Smooth muscle cell (in vitro differentiated cells): Measurements from ENCODE around the gene DAB2IP. TPM values are rescaled to one million over a fixed set of nuclear protein-coding genes. Genes with fewer than 3 reads are reported as not detected.

Experiments
- DNase-seq: peaks from one replicate; lab custom pipeline; 2025; ENCODE audit not compliant: unreplicated experiment; lab: John Stamatoyannopoulos, UW
- H2AFZ ChIP-seq: fragments of 200-600 bp; sonication (generic); 2 replicates; pipeline ENCODE4 v1.6.0; 2016; ENCODE audit warnings: antibody characterized with exemption, low read depth, mild to moderate bottlenecking
- H3F3A ChIP-seq: fragments of 200-600 bp; sonication (generic); 2 replicates; pipeline ENCODE4 v1.6.0; 2017; ENCODE audit warnings: antibody characterized with exemption, low read depth
- H3K27ac ChIP-seq: fragments of 200-600 bp; sonication (generic); 2 replicates; pipeline ENCODE4 v1.5.1; 2016; ENCODE audit warnings: low read depth, mild to moderate bottlenecking
- H3K27me3 ChIP-seq: fragments of 200-600 bp; sonication (generic); 2 replicates; pipeline ENCODE4 v1.6.1; 2016; ENCODE audit warnings: low read depth, mild to moderate bottlenecking
- H3K36me3 ChIP-seq: fragments of 200-600 bp; sonication (generic); 2 replicates; pipeline ENCODE4 v1.5.1; 2016; ENCODE audit warnings: low read depth
- H3K4me1 ChIP-seq: fragments of 200-600 bp; sonication (generic); 2 replicates; pipeline ENCODE4 v1.5.1; 2016; ENCODE audit warnings: low read depth
- H3K4me2 ChIP-seq: fragments of 200-600 bp; sonication (generic); 2 replicates; pipeline ENCODE4 v1.6.0; 2016; ENCODE audit warnings: mild to moderate bottlenecking
- H3K4me3 ChIP-seq: fragments of 200-600 bp; sonication (generic); 2 replicates; pipeline ENCODE4 v1.5.1; 2016; ENCODE audit warnings: mild to moderate bottlenecking
- H3K79me2 ChIP-seq: fragments of 200-600 bp; sonication (generic); 2 replicates; pipeline ENCODE4 v1.6.0; 2016; ENCODE audit warnings: low read depth, mild to moderate bottlenecking
- H3K9ac ChIP-seq: fragments of 200-600 bp; sonication (generic); 2 replicates; pipeline ENCODE4 v1.6.0; 2016; ENCODE audit warnings: low read depth
- H3K9me3 ChIP-seq: fragments of 200-600 bp; sonication (generic); replicated peaks from 2 replicates; pipeline ENCODE4 v1.5.1; 2016; ENCODE audit warnings: low read depth
- H4K20me1 ChIP-seq: fragments of 200-600 bp; sonication (generic); 2 replicates; pipeline ENCODE4 v1.6.0; 2016; ENCODE audit warnings: low read depth
- CTCF ChIP-seq: fragments of 200-600 bp; sonication (generic); IDR thresholded peaks from 2 replicates; pipeline ENCODE4 v1.5.1; 2017; ENCODE audit warnings: borderline replicate concordance, mild to moderate bottlenecking, antibody characterized with exemption; ENCODE audit not compliant: insufficient read depth, poor library complexity, severe bottlenecking
- WGBS: methylation state at CpG from one replicate; pipeline ENCODE4 v1.1.7; 2016; ENCODE audit warnings: low lambda C conversion rate; 5-methylcytosine and 5-hydroxymethylcytosine counted together
- polyA plus RNA-seq: library from polyadenylated mRNA; unstranded; fragments of >200 nt; fragmentation: Nextera tagmentation; extraction: Ambion mirVana; gene quantifications from 2 replicates; pipeline ENCODE4 v1.2.1, GENCODE V29; 2016
- total RNA-seq: library from RNA; depleted of rRNA; stranded (reverse); fragments of >200 nt; gene quantifications from 2 replicates; pipeline ENCODE4 v1.2.3, GENCODE V29; 2014

DAB2IP gene
- total and polyA plus RNA-seq, 2 experiments from 2014 or later: 10.4 to 15.5 TPM

GRCh38 chr9:121759996-121760395 is 108.6 kb downstream of the DAB2IP start:
- H3K4me2 ChIP-seq: no peak overlapping the region
- H2AFZ ChIP-seq: no peak overlapping the region
- peaks cover 46% of the 10 kb centered on the region for H4K20me1 ChIP-seq
- no peak for DNase-seq
- no peak overlapping the region for H3K4me3 ChIP-seq
- TF ChIP-seq CTCF: no peak
- over 99% methylated on average over 23 of the region's 23 CpGs for WGBS
- H3K36me3 ChIP-seq: no peaks in the 10 kb centered on the region
- no peak overlapping the region for H3K27ac ChIP-seq
- H3F3A ChIP-seq: no peaks in the 10 kb centered on the region
- H3K79me2 ChIP-seq: no peaks in the 10 kb centered on the region
- no peaks in the 10 kb centered on the region for H3K9me3 ChIP-seq
- no peak overlapping the region for H3K9ac ChIP-seq
- no peaks in the 10 kb centered on the region for H3K4me1 ChIP-seq
- no peaks in the 10 kb centered on the region for H3K27me3 ChIP-seq

- Histone ChIP-seq H3K4me3 (no peak overlapping the region), H2AFZ (no peak overlapping the region), H3K36me3 (no peaks in the 10 kb centered on the region), H4K20me1 (peaks cover 43% of the 10 kb centered on the region), H3K27ac (no peak overlapping the region), H3K79me2 (no peaks in the 10 kb centered on the region), H3K4me2 (no peak overlapping the region), H3K9ac (no peak overlapping the region), H3K9me3 (no peaks in the 10 kb centered on the region), H3F3A (no peaks in the 10 kb centered on the region), H3K27me3 (no peaks in the 10 kb centered on the region), H3K4me1 (no peaks in the 10 kb centered on the region)
- WGBS: 98% methylated on average over 10 of the region's 10 CpGs
- DNase-seq: no peak
- TF ChIP-seq CTCF: no peak
These were observed 109.1 kb downstream of the DAB2IP start for GRCh38 chr9:121760571-121760970.

- WGBS: 95% methylated on average over 6 of the region's 6 CpGs
- no peaks in the 10 kb centered on the region for H3K36me3 ChIP-seq
These were observed 111.7 kb downstream of the DAB2IP start for GRCh38 chr9:121763131-121763530.

More at GRCh38 chr9:121763131-121763530, 111.7 kb downstream of the DAB2IP start:
- Histone ChIP-seq H3K4me3 (no peak overlapping the region), H3F3A (no peaks in the 10 kb centered on the region), H3K9ac (no peak overlapping the region), H3K27ac (no peak overlapping the region), H3K9me3 (no peaks in the 10 kb centered on the region), H3K27me3 (no peaks in the 10 kb centered on the region), H3K4me1 (no peaks in the 10 kb centered on the region), H3K79me2 (no peaks in the 10 kb centered on the region), H2AFZ (no peak overlapping the region), H4K20me1 (peaks cover 17% of the 10 kb centered on the region), H3K4me2 (no peak overlapping the region)
- no peak for DNase-seq
- no peak for TF ChIP-seq CTCF
